Measurements from ENCODE around the gene LHFPL4.

The LHFPL4 gene

GRCh38 chr3:9469986-9470385, 83.6 kb downstream of the LHFPL4 start:
- DNase-seq, result no peak

GRCh38 chr3:9468460-9468859, 85.2 kb downstream of the LHFPL4 start:
- DNase-seq, result no peak

- DNase-seq, result no peak
These were observed 86.2 kb downstream of the LHFPL4 start for GRCh38 chr3:9467451-9467850.

- DNase-seq, result no peak
These were observed 98.0 kb downstream of the LHFPL4 start for GRCh38 chr3:9455596-9456131.

DNA sequence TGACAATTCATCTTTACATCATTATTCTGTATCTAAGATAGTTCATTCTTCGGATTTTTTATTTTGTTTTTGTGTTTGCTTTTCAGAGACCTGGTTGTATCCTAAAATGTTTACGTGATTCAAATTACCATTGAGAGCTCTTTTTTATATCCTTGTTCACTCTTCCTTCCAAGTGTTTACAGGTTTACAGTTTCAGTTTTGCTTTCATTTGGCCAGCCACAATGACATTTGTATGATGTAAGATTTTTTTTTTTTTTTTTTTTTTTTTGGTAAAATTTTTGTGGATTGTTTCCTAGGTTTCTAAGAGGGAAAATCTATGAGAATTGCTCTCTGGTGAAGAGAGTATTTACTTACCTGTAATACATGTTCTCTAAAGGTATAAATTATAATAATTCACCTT, 101.2 kb downstream of the LHFPL4 start:
- DNase-seq, result no peak

GRCh38 chr3:9450991-9451390, 102.6 kb downstream of the LHFPL4 start:
- DNase-seq, result no peak

GRCh38 chr3:9450126-9450525, 103.5 kb downstream of the LHFPL4 start:
- DNase-seq, result no peak

- no peak for DNase-seq
These were observed 105.0 kb downstream of the LHFPL4 start for GRCh38 chr3:9448643-9449042.
